ENCODE measurements around the gene SLC26A11.
"Not testable (repeated sequence)": the region's sequence is repeated elsewhere in the genome, so short reads cannot be mapped to it uniquely, and the experiment has no call there.

Gene SLC26A11

DNA sequence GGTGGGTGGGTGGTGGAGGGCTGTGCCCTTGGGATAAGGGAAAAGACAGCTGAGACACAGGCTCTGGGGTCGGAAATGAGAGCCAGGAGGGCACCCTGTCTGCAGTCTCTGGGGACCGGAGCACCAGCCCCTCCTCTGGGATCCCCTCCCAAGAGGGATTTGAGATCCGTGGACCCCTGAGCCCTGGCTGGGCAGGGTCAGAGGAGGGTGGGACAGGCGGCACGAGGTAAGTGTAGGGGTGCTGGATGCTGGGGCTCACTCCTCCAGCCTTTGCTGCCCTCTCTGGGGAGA is 519 bp upstream of the SLC26A11 start:
- DNase-seq: no peak

DNA sequence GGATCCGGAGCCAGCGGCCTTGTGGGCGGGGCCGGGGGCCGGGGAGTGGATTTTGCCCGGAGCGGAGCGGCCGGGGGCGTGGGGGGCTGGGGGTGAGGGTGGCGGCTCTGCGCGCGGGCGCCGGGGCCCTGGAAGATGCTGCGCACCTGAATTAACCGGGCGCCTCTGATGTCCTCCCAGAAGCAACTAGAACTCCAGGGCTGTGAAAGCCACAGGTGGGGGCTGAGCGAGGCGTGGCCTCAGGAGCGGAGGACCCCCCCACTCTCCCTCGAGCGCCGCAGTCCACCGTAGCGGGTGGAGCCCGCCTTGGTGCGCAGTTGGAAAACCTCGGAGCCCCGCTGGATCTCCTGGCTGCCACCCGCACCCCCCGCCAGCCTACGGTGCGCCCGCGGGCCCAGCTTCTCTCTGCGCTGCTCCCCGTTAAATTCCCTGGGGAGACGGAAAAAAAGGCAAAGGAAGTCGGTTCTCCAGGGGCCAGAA is 549 bp downstream of the SLC26A11 start:
- peak; percentile 7 for DNase-seq

DNA sequence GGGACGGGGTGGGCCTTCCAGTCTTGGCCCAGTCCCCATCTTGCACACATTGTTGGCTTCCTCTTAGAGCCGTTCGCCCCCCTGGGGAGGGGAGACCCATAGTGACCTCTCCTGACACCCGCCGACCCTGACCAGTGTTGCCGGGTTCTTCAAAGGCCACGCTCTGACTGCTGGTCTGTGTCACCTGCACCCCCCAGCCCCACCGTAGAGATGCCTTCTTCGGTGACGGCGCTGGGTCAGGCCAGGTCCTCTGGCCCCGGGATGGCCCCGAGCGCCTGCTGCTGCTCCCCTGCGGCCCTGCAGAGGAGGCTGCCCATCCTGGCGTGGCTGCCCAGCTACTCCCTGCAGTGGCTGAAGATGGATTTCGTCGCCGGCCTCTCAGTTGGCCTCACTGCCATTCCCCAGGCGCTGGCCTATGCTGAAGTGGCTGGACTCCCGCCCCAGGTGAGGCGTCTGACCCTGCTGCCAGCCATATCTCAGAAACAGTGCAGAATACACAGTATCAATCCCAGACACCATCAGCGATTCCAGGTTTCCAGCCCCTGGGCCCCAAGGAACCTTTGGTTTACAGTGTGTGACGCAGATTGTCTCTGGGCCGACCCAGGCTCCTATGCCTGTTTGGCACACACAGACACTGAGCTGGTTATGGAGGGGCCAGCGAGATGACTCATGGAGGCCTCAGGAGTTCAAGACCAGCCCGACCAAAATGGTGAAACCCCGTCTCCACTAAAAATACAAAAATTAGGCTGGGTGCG is 1.3 kb downstream of the SLC26A11 start:
- DNase-seq: no peak

DNA sequence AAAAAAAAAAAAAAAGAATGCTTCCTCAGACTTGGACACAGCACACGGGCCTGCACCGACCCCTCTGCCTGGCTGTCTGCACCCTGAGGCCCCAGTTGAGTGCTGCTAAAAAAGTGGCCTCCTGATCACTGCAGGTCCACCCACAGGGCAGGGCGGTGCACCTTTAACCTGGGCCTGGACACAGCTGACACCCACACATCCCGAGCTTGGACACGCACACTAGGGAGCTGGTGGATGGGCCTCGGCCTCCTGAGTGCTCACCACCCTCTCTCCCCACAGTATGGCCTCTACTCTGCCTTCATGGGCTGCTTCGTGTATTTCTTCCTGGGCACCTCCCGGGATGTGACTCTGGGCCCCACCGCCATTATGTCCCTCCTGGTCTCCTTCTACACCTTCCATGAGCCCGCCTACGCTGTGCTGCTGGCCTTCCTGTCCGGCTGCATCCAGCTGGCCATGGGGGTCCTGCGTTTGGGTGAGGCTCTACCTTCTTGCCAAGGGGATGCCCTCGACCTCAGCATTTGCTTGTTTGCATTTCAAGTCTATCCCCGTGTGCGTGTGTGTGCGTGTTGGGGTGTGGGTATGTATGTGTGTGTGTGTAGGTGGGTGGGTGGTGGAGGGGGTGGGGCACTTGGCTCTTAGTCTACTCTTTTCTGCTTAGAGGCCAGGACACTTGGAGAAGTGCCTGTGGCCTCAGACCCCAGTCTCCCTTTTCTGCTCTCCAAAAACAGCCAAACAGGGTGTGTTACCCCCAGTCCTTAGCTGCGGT is 2.3 kb downstream of the SLC26A11 start:
- no peak for DNase-seq

DNA sequence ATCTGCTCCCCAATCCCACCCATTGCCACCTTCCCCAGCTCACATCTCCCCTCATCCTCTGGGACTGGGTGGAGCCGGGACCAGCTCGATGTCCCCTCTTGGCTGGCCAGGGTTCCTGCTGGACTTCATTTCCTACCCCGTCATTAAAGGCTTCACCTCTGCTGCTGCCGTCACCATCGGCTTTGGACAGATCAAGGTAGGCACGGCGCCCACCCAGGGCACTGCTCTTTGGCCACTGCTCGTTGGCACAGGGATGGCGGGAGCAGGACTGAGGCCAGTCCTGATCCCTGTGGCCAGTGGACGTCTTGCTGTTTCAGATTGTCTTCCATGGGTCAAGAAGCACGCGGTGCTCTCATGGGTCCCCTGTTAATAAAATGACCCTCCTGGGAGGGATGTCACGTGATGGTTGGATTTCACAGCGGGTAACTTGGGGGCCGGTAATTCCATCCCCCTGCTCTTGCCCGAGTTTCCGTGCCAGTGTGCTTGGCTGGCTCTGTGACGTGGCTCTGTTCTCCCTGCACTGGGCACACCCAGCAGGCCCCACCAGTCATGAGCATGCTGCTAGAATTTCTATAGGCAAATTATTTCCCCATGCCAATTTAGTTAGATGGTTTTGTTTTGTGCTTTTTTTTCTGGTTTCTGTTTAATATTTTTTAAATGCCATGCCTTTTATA is 3.1 kb downstream of the SLC26A11 start:
- DNase-seq: no peak

DNA sequence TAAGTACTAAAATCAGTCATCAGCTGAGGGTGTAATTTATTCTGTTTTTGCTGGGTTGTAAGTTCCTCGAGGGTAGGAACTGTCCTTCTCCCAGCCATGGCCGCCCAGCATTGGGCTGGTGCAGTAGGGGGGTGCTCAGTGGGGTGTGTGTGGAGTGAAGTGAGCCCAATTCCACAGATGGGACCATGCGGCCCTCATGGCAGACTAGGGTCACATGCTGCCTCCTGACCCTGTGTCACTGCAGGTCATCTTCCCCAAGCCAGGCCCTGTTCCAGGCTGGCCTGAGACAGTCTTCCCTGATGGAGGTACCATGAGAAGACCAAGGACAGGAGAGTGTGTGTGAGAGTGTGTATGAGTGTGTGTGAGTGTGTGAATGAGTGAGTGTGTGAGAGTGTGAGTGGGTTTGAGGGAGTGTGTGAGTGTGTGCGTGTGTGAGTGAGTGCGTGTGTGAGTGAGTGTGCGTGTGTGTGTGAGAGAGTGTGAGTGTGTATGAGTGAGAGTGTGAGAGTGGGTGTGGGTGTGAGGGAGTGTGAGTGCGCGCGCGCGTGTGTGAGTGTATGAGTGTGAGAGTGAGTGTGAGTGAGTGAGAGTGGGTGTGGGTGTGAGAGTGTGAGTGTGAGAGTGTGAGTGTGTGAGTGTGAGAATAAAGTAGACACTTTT is 3.7 kb downstream of the SLC26A11 start:
- DNase-seq: no peak

DNA sequence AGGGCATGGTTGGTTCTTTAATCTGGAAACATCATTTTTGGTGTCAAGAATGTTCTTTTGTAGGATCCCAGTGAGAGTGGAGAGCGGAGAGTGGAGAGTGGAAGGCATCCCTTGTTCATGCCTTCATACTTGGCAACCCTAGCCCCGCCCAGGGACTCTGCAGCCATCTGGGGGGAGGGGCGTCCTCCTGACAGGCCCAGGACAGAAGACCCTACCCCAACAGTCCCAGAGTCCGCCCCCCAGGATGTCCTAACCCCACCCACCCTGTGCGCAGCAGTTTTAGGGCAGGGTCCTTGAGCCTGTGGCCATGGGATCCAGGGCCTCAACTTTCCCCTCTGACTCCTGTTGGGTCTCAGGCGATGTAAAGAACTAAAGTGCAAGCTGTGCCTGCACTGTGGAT is 4.5 kb downstream of the SLC26A11 start:
- DNase-seq: no peak

DNA sequence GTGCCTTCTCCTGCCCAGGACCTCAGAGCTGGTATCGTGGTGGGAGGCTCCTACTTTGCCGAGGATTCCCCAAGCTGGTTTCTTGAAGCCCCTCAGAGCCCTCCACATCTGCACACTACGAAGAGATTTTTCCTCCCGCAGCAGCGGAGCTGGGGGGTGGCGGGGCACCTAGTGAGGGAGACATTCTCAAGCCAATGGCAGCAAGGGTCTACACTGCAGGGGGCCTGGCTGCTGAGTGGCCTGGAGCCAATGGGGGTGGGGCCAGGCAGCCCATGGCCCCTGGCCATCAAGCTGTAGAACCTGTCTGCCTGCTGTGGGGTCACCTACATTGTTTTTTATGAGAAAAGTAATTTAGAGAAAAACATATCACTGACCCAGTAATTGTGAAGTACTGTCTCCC is 5.0 kb downstream of the SLC26A11 start:
- no peak for DNase-seq

DNA sequence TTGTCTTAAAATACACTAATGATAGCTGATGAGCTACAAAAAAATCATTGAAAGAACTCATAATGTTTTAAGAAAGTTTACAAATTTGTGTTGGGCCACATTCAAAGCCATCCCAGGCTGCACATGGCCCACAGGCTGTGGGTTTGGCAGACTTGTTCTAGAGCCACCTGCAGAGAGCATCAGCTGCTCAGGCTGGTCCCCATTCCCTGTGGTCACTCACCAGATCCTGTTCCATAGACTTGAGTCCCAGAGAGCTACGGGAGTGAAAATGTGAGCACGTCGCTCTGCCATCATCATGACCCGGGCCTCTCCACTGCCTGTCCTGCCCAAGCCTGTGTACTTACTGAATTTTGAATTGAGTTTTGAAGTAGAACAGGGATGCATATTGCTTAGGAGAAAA is 6.9 kb downstream of the SLC26A11 start:
- no peak for DNase-seq

DNA sequence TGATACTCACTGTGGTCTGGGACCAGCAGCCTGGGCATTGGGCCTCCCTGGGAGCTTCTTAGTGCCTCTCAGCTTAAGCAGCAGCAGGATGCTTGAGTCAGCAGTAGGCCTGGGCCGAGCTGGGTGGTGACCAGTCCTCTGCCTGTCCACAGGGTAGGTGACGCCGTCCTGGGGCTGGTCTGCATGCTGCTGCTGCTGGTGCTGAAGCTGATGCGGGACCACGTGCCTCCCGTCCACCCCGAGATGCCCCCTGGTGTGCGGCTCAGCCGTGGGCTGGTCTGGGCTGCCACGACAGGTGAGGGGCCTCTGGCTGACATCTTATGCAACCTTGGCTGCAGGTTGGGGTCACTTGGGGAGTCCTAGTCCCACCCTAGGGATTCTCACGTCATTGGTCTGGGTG is 7.4 kb downstream of the SLC26A11 start:
- no peak for DNase-seq

DNA sequence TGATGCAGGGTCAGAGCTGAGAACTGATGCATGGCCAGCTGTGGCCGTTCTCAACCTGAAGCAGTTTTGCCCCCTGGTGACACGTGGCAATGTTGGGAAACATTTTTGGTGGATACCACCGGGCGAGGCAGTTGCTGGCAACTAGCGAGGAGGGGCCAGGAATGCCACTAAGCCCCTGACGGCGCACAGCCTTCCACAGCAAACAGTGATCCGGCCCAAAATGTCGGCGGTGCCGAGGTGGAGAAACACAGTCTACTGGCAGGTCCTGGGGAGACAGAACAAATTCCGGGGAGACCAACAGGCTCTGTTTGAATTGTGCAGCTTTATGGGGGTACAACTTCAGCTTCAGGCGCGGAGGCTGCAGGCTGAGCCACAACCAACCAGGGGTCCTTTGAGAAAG is 8.2 kb downstream of the SLC26A11 start:
- DNase-seq: no peak

DNA sequence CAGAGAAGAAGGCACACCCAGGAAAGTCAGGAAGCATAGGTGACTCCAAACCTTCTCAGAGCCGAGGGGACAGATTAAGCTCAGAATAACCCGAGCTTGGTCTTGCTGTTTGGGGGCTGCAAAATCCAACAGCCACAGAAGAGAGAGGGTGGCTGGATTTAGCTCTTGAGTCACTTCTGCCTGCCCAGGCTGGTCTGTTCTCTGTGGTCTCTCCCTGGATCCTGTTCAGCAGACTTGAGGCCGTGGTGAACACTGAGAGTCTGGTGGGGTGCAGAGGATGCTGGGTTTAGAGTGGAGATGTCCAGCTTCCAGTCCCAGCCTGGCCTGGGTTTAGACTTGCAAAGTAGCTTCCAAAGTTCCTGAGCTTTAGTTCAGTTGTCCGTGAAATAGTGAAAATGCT is 8.8 kb downstream of the SLC26A11 start:
- no peak for DNase-seq

DNA sequence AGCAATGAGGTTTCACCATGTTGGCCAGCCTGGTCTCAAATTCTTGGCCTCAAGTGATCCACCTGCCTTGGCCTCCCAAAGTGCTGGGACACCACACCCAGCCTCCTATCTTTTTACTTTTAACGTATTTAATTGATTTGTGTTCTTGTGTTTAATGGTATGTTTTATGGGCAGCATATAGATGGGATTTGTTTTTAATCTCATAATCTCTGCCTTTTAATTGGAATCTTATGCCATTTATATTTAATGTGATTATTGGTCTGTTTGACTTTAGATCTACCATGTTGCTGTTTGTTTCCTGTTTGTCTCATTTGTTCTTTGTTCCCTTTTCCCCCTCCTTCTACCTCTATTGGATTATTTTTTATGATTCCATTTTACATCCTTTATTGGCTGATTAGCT is 12.2 kb downstream of the SLC26A11 start:
- DNase-seq: no peak

DNA sequence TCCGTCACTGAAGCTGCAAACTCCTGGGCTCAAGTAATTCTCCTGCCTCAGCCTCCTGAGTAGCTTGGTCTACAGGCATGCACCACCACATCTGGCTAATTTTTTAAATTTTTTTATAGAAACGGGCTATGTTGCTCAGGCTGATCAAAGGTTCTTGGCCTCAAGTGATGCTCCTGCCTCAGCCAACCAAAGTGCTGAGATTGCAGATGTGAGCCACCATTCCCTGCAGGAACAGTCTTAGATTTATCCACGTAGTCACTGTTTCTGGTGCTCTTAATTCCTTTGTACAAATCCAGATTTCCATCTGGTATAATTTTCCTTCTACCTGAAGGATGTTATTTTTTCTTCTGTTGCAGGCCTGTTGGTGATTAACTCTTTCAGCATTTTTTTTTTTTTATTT is 13.0 kb downstream of the SLC26A11 start:
- no peak for DNase-seq

DNA sequence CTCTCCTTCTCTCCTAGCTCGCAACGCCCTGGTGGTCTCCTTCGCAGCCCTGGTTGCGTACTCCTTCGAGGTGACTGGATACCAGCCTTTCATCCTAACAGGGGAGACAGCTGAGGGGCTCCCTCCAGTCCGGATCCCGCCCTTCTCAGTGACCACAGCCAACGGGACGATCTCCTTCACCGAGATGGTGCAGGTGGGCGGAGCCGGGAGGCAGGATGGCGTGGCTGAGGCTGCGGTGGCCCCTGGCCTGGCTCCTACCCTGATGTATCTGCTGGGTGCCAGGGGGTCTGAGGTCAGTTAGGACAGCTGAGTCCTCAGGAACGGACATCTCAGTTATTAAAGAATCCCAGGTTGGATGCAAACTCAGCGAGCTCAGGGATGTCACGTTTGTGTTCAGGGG is 16.7 kb downstream of the SLC26A11 start:
- no peak for DNase-seq

DNA sequence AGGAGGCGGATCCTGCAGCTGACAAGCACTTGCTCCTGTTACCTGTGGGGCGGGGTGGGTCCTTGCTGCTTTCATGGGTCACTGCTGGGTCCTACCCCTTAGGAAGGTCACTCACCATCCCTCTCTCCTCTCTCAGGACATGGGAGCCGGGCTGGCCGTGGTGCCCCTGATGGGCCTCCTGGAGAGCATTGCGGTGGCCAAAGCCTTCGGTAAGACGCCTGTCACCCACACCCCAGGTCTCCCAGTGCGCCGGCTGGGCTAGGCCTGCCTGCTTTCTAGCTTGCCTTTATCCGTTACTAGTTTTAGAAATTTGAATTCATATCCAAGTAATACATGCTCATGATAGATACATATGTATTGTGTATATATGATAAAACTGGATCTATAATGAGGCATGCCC is 17.2 kb downstream of the SLC26A11 start:
- no peak for DNase-seq

DNA sequence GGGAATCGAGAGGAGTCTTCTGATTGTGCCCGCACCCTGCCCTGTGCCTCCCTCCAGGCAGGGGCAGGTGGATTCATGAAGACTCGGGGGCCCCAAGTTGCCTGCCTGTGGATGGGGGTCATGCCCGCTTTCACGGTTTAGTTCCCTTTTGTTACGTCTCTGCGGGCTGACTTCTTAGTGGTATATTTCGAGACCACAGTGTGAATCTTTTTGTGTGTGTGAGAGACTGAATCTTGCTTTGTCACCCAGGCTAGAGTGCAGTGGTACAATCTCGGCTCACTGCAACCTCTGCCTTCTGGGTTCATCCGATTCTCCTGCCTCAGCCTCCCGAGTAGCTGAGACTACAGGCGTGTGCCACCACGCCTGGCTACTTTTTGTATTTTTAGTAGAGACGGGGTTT is 22.3 kb downstream of the SLC26A11 start:
- DNase-seq: no peak

DNA sequence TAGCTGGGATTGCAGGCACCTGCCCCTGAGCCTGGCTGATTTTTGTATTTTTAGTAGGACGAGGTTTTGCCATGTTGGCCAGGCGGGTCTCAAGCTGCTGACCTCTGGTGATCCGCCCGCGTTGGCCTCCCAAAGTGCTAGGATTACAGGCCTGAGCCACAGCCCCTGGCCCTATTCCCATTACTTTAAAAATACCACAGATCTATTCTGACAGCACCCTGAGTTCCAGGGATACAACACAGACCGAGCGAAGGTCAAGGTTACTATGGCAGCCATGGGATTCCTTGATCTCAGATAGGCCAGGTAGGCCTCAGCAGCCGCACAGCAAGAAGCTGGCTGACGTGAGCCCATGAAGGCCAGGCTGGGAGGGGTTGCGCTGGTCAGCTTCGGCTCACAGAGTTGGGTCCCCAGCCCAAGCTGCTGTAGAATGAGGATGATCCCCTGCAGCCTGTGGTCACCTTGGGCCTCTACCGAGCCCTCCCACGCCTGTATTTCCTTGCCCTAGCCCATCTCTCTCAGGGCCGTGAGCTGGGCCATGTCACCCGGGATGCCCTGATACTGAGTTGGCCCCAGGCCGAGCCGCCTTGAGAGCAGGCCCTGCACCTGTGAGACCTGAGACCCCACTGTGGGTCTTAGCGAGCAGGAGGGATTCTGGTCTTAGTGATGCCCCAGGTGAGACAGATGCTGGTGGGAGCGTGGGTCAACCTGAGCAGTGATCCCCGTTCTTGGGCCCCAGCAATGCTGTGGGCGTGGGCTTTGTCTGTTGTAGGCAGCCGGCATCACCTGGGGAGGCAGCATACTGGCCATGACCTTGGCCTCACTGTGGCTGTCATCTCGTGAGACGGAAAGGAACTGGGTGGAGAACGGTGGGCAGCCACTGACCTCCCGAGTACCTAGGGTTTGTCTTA is 23.6 kb downstream of the SLC26A11 start:
- DNase-seq: no peak

DNA sequence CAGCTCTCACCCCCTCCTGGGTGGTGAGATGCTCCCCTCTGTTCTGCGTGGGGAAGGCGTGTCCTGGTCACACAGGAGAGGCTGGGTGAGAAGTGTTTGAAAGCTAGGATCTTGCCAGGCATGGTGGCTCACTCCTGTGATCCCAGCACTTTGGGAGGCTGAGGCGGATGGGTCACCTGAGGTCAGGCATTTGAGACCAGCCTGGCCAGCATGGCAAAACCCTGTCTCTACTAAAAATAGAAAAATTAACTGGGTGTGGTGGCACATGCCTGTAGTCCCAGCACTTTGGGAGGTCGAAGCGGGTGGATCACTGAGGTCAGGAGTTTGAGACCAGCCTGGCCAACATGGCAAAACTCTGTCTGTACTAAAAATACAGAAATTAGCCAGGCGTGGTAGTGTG is 24.2 kb downstream of the SLC26A11 start:
- not testable (repeated sequence) for DNase-seq

DNA sequence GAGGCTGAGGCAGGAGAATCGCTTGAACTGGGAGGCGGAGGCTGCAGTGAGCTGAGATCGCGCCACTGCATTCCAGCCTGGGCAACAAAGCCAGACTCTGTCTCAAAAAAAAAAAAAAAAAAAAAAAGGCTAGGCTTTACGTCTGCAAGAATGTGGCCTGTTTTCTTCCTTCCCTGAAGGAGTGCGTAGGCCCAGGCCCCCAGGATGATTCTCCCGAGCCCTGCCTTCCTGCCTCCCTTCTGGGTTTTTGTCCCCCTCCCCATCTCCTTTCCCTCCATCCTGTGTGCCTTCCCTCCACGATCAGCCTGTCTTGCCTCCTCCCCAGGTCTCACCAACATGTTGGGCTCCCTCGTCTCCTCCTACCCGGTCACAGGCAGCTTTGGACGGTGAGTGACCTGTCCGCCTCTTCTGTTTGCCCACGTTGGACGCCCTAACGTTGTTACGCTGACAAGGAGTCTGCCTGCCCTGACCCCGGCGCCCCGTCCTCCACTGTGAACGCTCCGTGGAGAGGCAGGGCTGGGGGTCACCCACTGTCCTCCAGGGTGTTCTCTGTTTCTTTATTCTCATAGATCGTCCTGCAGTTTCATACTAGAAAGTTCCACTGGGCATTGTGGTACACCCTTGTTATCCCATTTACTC is 24.8 kb downstream of the SLC26A11 start:
- DNase-seq: no peak

DNA sequence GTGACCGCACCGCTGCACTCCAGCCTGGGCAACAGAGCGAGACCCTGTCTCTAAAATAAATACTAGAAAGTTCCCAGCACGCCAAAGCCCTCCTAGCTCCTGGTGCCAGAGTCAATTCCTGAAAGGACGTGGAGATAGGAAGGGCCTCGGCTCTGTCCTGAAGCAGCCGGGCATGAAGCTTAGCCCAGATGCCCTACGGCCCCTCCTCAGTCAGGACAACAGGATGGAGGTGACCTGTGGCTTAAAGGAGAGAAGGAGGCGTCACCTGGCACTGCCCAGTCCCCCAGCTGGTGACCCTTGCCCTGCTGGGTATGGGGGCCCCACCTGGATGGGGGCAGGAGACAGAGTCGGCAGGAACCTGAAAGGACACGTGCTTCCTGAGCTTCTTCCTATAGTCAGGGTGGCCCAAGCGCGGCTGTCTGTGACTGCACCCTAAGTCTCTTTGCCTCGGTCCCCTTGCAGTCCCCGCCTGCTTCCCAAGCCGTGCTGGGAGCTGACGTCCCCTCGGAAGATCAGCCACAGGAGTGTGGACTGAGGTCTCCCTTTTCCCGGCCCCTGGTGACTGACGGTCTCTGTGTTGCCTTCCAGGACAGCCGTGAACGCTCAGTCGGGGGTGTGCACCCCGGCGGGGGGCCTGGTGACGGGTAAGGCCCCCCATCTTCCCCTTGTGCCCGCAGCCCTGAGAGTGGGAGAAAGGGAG is 25.5 kb downstream of the SLC26A11 start:
- DNase-seq: no peak

Data from NCI-H510A treated with DMSO at 0.1 percent for 48 hours (cell line).